Spleen (tissue), 11 donors: ENCODE measurements around the gene TWF2. TPM values are rescaled to one million over a fixed set of nuclear protein-coding genes. Genes with fewer than 3 reads are reported as not detected.

Experiments
- DNase-seq: peaks from one replicate; pipeline ENCODE4 v3.0.0-alpha.2; 2020
- H3K27ac ChIP-seq, 8 donors: fragments of 200-600 bp; sonication (generic) in 7 of 8; 1 replicate in 4 of 8; 2 replicates in 4 of 8; pipeline versions ENCODE4 v1.5.0 to v1.8.0; 2016 to 2021; ENCODE audit warnings: inconsistent platforms in 4 of 8, mild to moderate bottlenecking in 4 of 8, moderate library complexity in 1 of 8
- H3K27me3 ChIP-seq, 7 donors: fragments of 200-600 bp; sonication (generic) in 6 of 7; replicated peaks in 1 of 7; 1 replicate in 4 of 7; 2 replicates in 3 of 7; pipeline versions ENCODE4 v1.5.0 to v1.8.0; 2016 to 2021; ENCODE audit warnings: inconsistent platforms in 3 of 7, mild to moderate bottlenecking in 1 of 7
- H3K36me3 ChIP-seq, 6 donors: fragments of 200-600 bp; sonication (generic) in 5 of 6; 1 replicate in 4 of 6; 2 replicates in 2 of 6; pipeline versions ENCODE4 v1.5.0 to v1.8.0; 2016 to 2021; ENCODE audit warnings: inconsistent platforms in 2 of 6
- H3K4me1 ChIP-seq, 6 donors: fragments of 200-600 bp; sonication (generic) in 5 of 6; 1 replicate in 3 of 6; 2 replicates in 3 of 6; pipeline versions ENCODE4 v1.5.0 to v1.8.0; 2016 to 2021; ENCODE audit warnings: inconsistent platforms in 3 of 6
- H3K4me3 ChIP-seq, 8 donors: fragments of 200-600 bp; sonication (generic) in 7 of 8; 1 replicate in 4 of 8; 2 replicates in 4 of 8; pipeline versions ENCODE4 v1.5.0 to v1.8.0; 2016 to 2021; ENCODE audit warnings: inconsistent platforms in 4 of 8, mild to moderate bottlenecking in 4 of 8, moderate library complexity in 2 of 8
- H3K9me3 ChIP-seq, 8 donors: fragments of 200-600 bp; sonication (generic) in 7 of 8; 1 replicate in 4 of 8; 2 replicates in 4 of 8; pipeline versions ENCODE4 v1.5.0 to v1.8.0; 2016 to 2021; ENCODE audit warnings: inconsistent platforms in 4 of 8
- CTCF ChIP-seq, 11 experiments: fragments of 200-600 bp in 7 of 11; fragments of 450-650 bp in 4 of 11; sonication (generic) in 4 of 11; IDR thresholded peaks in 8 of 11; conservative IDR thresholded peaks in 3 of 11; 1 replicate in 7 of 11; 2 replicates in 4 of 11; pipeline versions ENCODE4 v1.4.0 to v1.8.0; 2016 to 2021; ENCODE audit warnings: antibody characterized with exemption in 11 of 11, inconsistent platforms in 4 of 11, mild to moderate bottlenecking in 1 of 11
- POLR2A ChIP-seq, 3 donors: fragments of 450-650 bp; IDR thresholded peaks; one replicate each; pipeline ENCODE4 v1.5.1; 2017; ENCODE audit warnings: antibody characterized with exemption in 3 of 3, mild to moderate bottlenecking in 1 of 3
- POLR2AphosphoS5 ChIP-seq, 3 donors: sonication (generic); formaldehyde crosslinking; IDR thresholded peaks; one replicate each; pipeline ENCODE4 v1.5.1; 2017; ENCODE audit warnings: antibody characterized with exemption in 3 of 3
- WGBS, 5 donors: extraction: QIAGEN DNeasy Blood & Tissue Kit in 3 of 5; methylation state at CpG; one replicate each; pipeline versions ENCODE4 v1.1.5 to v1.1.7; 2013 to 2018; 5-methylcytosine and 5-hydroxymethylcytosine counted together
- intact Hi-C: fragments of 100-400 bp; cut with DNase I; formaldehyde crosslinking; loops from one replicate; pipeline ENCODE4 v1.15.0; 2023; ENCODE audit warnings: low total_unique reads
- polyA plus RNA-seq, 3 donors: library from polyadenylated mRNA; stranded (reverse); fragments of 200-250 nt; gene quantifications; one replicate each; pipeline ENCODE4 v1.2.1, GENCODE V29; 2013
- total RNA-seq, 7 donors: library from RNA; depleted of rRNA in 3 of 7; stranded (reverse); fragments of >200 nt in 3 of 7; fragmentation: NEBNext Ultra II Directional in 4 of 7; extraction: Animal tissue kit (Norgen Biotek cat#: 25700) in 4 of 7; gene quantifications; one replicate each; pipeline versions ENCODE4 v1.1.0 to v1.2.1, GENCODE V29; 2016 to 2021
- donor health status: healthy with polysubstance abuse.
- donor health status: DM: no; HTN: no; CAD: no; lungs with moderate emphysema.
- donor health status: DM: no; HTN: no; CAD: no.
- donor health status: Bipolar disorder and iron deficiency.
- donor health status: healthy.
- donor health status: DM: no; HTN: no; CAD: no.
- donor health status: DM: yes; HTN: yes; CAD: no.

TWF2 gene
- total and polyA plus RNA-seq, 10 donors: 47.3 to 109 (median 68.0) TPM

DNA sequence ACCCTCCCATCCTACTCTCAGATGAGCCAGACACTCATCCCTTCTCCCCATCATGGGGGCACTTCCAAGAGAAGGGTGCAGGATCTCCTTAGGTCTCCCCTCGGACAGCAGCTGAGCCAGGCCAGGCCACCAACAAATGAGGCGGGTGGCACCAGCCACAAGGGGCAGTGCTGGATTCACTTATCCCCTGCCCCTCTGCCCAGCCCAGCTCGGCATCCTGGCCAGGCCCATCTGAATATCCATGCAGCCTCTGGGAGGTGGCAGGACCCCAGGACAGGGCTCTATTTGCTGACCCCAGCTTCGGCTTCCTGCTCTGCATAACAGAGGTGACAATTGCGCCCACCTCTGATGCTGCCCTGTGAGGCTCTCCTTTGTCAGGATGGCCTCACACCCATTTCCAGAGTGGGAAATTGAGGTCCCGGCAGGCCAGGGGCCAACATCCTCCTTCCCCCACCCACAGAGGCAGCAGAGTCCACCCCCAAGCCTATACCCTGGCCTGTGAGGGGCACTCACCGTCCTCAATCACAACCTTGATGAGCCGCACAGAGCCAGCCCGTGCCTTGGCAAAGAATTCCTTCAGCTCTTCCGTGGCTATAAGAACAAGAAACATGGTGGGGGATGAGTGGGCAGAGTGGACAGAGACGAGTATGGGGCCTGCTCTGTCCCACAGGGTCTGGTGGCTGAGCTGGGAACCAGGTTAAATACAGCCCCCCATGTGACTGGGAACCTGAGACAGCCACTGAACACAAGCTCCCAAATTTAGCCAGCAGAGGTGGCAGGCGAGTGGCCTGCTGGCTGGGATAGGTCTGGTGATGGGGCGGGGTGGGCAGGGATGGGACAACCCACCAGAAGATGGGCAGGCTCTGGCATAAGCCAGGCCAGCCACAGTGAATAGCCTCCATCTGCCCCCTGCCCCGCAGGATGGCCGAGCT, 4.2 kb downstream of the TWF2 start:
- Histone ChIP-seq H3K4me1 (peaks cover 26 to 87% (median 73%) of the 10 kb centered on the region in 6 donors), H3K4me3 (no peak overlapping the region), H3K27me3 (no peaks in the 10 kb centered on the region), H3K27ac (peak overlapping the region in 2 of 8 donors; percentile 11 to 40), H3K36me3 (peaks cover under 1 to 62% (median 33%) of the 10 kb centered on the region in 6 donors), H3K9me3 (no peaks in the 10 kb centered on the region)
- DNase-seq: peak; percentile 75
- TF ChIP-seq POLR2AphosphoS5 (IDR thresholded peaks at IDR 0.05): peak in 1 of 3 donors; percentile 22
- TF ChIP-seq CTCF (IDR thresholded peaks at IDR 0.05 in 8 of 11, conservative IDR thresholded peaks at IDR 0.05 in 3 of 11): no peak
- TF ChIP-seq POLR2A (IDR thresholded peaks at IDR 0.05): no peak
- intact Hi-C loops: loop anchor here (5.0 kb wide), 2 partner anchors 43 to 103 kb away; partner anchors contain the start of gene WDR82
- WGBS, 5 donors: 89 to 96% (median 91%) methylated on average over 10 to 15 of the region's 15 CpGs

DNA sequence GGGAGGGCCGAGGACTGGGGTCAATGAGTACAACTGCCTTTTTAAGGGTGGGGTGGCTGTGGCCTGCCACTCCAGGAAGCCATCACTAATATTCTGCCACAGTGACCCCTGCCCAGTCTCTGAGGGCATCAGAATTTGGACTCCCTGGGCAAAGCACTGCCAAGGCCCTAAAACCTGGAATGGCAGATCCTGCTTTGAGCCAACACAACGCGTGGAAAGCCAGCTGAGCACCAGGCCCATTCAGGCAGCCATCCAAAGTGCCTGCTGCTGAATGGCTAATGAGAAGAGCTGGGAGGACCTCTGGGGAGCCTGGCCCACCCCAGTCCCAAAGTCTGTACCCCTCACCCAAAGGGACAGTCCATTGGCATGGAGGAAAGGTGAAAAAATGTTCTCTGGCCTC, 5.0 kb downstream of the TWF2 start:
- Histone ChIP-seq H3K27me3 (no peaks in the 10 kb centered on the region), H3K36me3 (peaks cover 6 to 70% (median 41%) of the 10 kb centered on the region in 6 donors), H3K9me3 (no peaks in the 10 kb centered on the region), H3K27ac (peak overlapping the region in 2 of 8 donors; percentile 0 to 11), H3K4me3 (no peak overlapping the region), H3K4me1 (peaks cover 24 to 82% (median 68%) of the 10 kb centered on the region in 6 donors)
- no peak for TF ChIP-seq POLR2A (IDR thresholded peaks at IDR 0.05)
- no peak for TF ChIP-seq CTCF (IDR thresholded peaks at IDR 0.05 in 8 of 11, conservative IDR thresholded peaks at IDR 0.05 in 3 of 11)
- no peak for TF ChIP-seq POLR2AphosphoS5 (IDR thresholded peaks at IDR 0.05)
- 83 to 98% (median 92%) methylated on average over 3 of the region's 3 CpGs for WGBS, 5 donors
- DNase-seq: peak; percentile 53
- intact Hi-C loops: loop anchor here (5.0 kb wide), 1 partner anchor 103 kb away; no protein-coding TSS in a partner anchor

- peaks cover 6 to 78% (median 49%) of the 10 kb centered on the region in 6 donors for H3K36me3 ChIP-seq
- no peaks in the 10 kb centered on the region for H3K27me3 ChIP-seq
- TF ChIP-seq POLR2AphosphoS5 (IDR thresholded peaks at IDR 0.05) (no peak), POLR2A (IDR thresholded peaks at IDR 0.05) (no peak), CTCF (IDR thresholded peaks at IDR 0.05 in 8 of 11, conservative IDR thresholded peaks at IDR 0.05 in 3 of 11) (peak in 1 of 11 experiments; percentile 4)
- no peak overlapping the region for H3K4me3 ChIP-seq
- no peak for DNase-seq
- no peaks in the 10 kb centered on the region for H3K9me3 ChIP-seq
- 89 to 97% (median 91%) methylated on average over 4 to 5 of the region's 5 CpGs for WGBS, 5 donors
- intact Hi-C loops: loop anchor here (5.0 kb wide), 1 partner anchor 104 kb away; no protein-coding TSS in a partner anchor
- H3K27ac ChIP-seq: peak overlapping the region in 1 of 8 donors; percentile 45
- peaks cover 21 to 75% (median 63%) of the 10 kb centered on the region in 6 donors for H3K4me1 ChIP-seq
Measured at GRCh38 chr3:52233108-52233591, 5.8 kb downstream of the TWF2 start.
